H1 (cell line): ENCODE measurements around the gene MKRN2OS. TPM values are rescaled to one million over a fixed set of nuclear protein-coding genes. Genes with fewer than 3 reads are reported as not detected.

Experiments
- CTCF ChIA-PET: fragments of 300-600 bp; sonication (Branson Sonifier 250); formaldehyde crosslinking; loops from one replicate; lab custom pipeline; 2021; ENCODE audit not compliant: partially characterized antibody; lab: Charles Lee
- POLR2A ChIA-PET: fragments of 300-600 bp; sonication (Branson Sonifier 250); formaldehyde crosslinking; loops from one replicate; lab custom pipeline; 2021; ENCODE audit warnings: inconsistent platforms; ENCODE audit not compliant: partially characterized antibody; lab: Charles Lee
- DNase-seq, 2 experiments: peaks; one replicate each; pipeline versions ENCODE4 v3.0.0 to v3.0.0-alpha.2; 2010 to 2022; ENCODE audit warnings: low spot score in 2 of 2, low read depth in 1 of 2, mixed read lengths in 1 of 2
- FAIRE-seq: peaks from 2 replicates; lab custom pipeline; 2011; peaks lifted over from hg19 to GRCh38; lab: Jason Lieb, UNC
- H2AFZ ChIP-seq: 2 replicates; pipeline ENCODE4 v1.8.1; 2012; ENCODE audit warnings: low read length, inconsistent platforms
- H2AK5ac ChIP-seq: 2 replicates; pipeline ENCODE4 v1.6.1; 2013; ENCODE audit warnings: low read depth, low read length
- H2BK120ac ChIP-seq: replicated peaks from 2 replicates; pipeline ENCODE3; 2013; ENCODE audit warnings: low read depth, low read length, inconsistent platforms
- H2BK12ac ChIP-seq: 2 replicates; pipeline ENCODE4 v1.6.1; 2013; ENCODE audit warnings: low read depth, low read length
- H2BK15ac ChIP-seq: 2 replicates; pipeline ENCODE4 v1.6.1; 2013; ENCODE audit warnings: low read length
- H2BK20ac ChIP-seq: 2 replicates; pipeline ENCODE4 v1.6.1; 2013; ENCODE audit warnings: low read length
- H2BK5ac ChIP-seq: 2 replicates; pipeline ENCODE4 v1.6.1; 2013; ENCODE audit warnings: low read depth, low read length
- H3K14ac ChIP-seq: 2 replicates; pipeline ENCODE4 v1.6.1; 2013; ENCODE audit warnings: inconsistent platforms; ENCODE audit not compliant: insufficient read length
- H3K18ac ChIP-seq: 2 replicates; pipeline ENCODE4 v1.6.1; 2013; ENCODE audit warnings: low read length; ENCODE audit errors: extremely low read depth
- H3K23ac ChIP-seq: 2 replicates; pipeline ENCODE4 v1.6.1; 2013; ENCODE audit warnings: inconsistent platforms; ENCODE audit not compliant: insufficient read length
- H3K23me2 ChIP-seq: 2 replicates; pipeline ENCODE4 v1.6.1; 2013; ENCODE audit warnings: low read depth, low read length
- H3K27ac ChIP-seq: 2 replicates; pipeline ENCODE4 v1.6.1; 2011; ENCODE audit warnings: low read depth, low read length, inconsistent platforms
- H3K27me3 ChIP-seq, 4 experiments: replicated peaks in 1 of 4; 1 replicate in 1 of 4; 2 replicates in 3 of 4; pipeline versions ENCODE4 v1.6.1 to v1.8.1; 2011 to 2013; ENCODE audit warnings: low read length in 3 of 4, mild to moderate bottlenecking in 3 of 4, inconsistent platforms in 2 of 4, mixed read lengths in 2 of 4, moderate library complexity in 1 of 4; ENCODE audit not compliant: control insufficient read depth in 3 of 4, insufficient read depth in 3 of 4; ENCODE audit errors: extremely low read depth in 1 of 4
- H3K36me3 ChIP-seq, 4 experiments: 2 replicates each; pipeline versions ENCODE4 v1.6.1 to v1.8.1; 2011 to 2013; ENCODE audit warnings: mild to moderate bottlenecking in 4 of 4, low read length in 3 of 4, moderate library complexity in 2 of 4, control low read depth in 1 of 4, inconsistent platforms in 1 of 4; ENCODE audit not compliant: insufficient read depth in 4 of 4, control insufficient read depth in 2 of 4
- H3K4ac ChIP-seq: replicated peaks from 2 replicates; pipeline ENCODE3; 2013; ENCODE audit warnings: low read length, low read depth, mixed read lengths, inconsistent platforms; ENCODE audit not compliant: insufficient read length
- H3K4me1 ChIP-seq, 4 experiments: replicated peaks in 1 of 4; 1 replicate in 1 of 4; 2 replicates in 3 of 4; pipeline versions ENCODE4 v1.6.1 to v1.8.1; 2011 to 2013; ENCODE audit warnings: low read length in 3 of 4, inconsistent platforms in 2 of 4, mixed read lengths in 1 of 4; ENCODE audit not compliant: insufficient read depth in 4 of 4, control insufficient read depth in 3 of 4
- H3K4me2 ChIP-seq, 2 experiments: 2 replicates each; pipeline versions ENCODE4 v1.6.1 to v1.8.1; 2011 to 2013; ENCODE audit warnings: low read depth in 2 of 2, low read length in 2 of 2, control low read depth in 1 of 2, inconsistent platforms in 1 of 2, mild to moderate bottlenecking in 1 of 2; ENCODE audit not compliant: insufficient read depth in 1 of 2
- H3K4me3 ChIP-seq, 4 experiments: fragments of 200-600, 300-600 bp in 1 of 4; sonication (generic), shearing (Covaris generic), sonication (Bioruptor Twin) in 1 of 4; 2 replicates each; pipeline versions ENCODE4 v1.5.1 to v1.8.1; 2011 to 2016; ENCODE audit warnings: low read length in 4 of 4, low read depth in 3 of 4, control low read depth in 2 of 4, inconsistent platforms in 2 of 4, mild to moderate bottlenecking in 2 of 4, mixed read lengths in 1 of 4, moderate library complexity in 1 of 4; ENCODE audit not compliant: insufficient read depth in 2 of 4; ENCODE audit errors: extremely low read depth in 1 of 4
- H3K56ac ChIP-seq: replicated peaks from 2 replicates; pipeline ENCODE3; 2013; ENCODE audit warnings: low read depth, mild to moderate bottlenecking, mixed read lengths, low read length, inconsistent platforms; ENCODE audit not compliant: insufficient read length
- H3K79me1 ChIP-seq: 2 replicates; pipeline ENCODE4 v1.6.1; 2013; ENCODE audit warnings: low read depth, low read length, control low read depth
- H3K79me2 ChIP-seq, 2 experiments: 2 replicates each; pipeline versions ENCODE4 v1.6.1 to v1.8.1; 2012 to 2013; ENCODE audit warnings: low read length in 2 of 2, mild to moderate bottlenecking in 2 of 2, inconsistent platforms in 1 of 2; ENCODE audit not compliant: insufficient read depth in 2 of 2, control insufficient read depth in 1 of 2
- H3K9ac ChIP-seq, 4 experiments: replicated peaks in 1 of 4; 1 replicate in 1 of 4; 2 replicates in 3 of 4; pipeline versions ENCODE4 v1.6.1 to v1.8.1; 2011 to 2013; ENCODE audit warnings: low read depth in 3 of 4, low read length in 3 of 4, control low read depth in 2 of 4, mild to moderate bottlenecking in 2 of 4, moderate library complexity in 2 of 4, inconsistent platforms in 1 of 4; ENCODE audit errors: extremely low read depth in 1 of 4
- H3K9me3 ChIP-seq, 2 experiments: 2 replicates each; pipeline versions ENCODE4 v1.6.1 to v1.8.1; 2012 to 2013; ENCODE audit warnings: mild to moderate bottlenecking in 2 of 2, moderate library complexity in 2 of 2, control low read depth in 1 of 2, inconsistent platforms in 1 of 2, low read depth in 1 of 2, low read length in 1 of 2, mixed read lengths in 1 of 2; ENCODE audit not compliant: insufficient read depth in 2 of 2
- H4K20me1 ChIP-seq, 2 experiments: replicated peaks in 1 of 2; 2 replicates each; pipeline versions ENCODE3 to v1.8.1; 2011 to 2013; ENCODE audit warnings: inconsistent platforms in 2 of 2, low read length in 2 of 2, mild to moderate bottlenecking in 1 of 2; ENCODE audit not compliant: insufficient read depth in 2 of 2, control insufficient read depth in 1 of 2
- H4K5ac ChIP-seq: 2 replicates; pipeline ENCODE4 v1.6.1; 2013; ENCODE audit warnings: low read length, low read depth, mixed read lengths, inconsistent platforms; ENCODE audit not compliant: insufficient read length
- H4K8ac ChIP-seq: 2 replicates; pipeline ENCODE4 v1.8.0; 2013; ENCODE audit warnings: mild to moderate bottlenecking, moderate library complexity, low read length, inconsistent platforms; ENCODE audit not compliant: insufficient read depth; ENCODE audit errors: extremely low read depth
- H4K91ac ChIP-seq: replicated peaks from 2 replicates; pipeline ENCODE3; 2013; ENCODE audit warnings: low read length, mixed read lengths, inconsistent platforms; ENCODE audit not compliant: insufficient read length
- GTF2F1 ChIP-seq: IDR thresholded peaks from 2 replicates; pipeline ENCODE4 v1.6.1; 2012; ENCODE audit warnings: low read depth, low read length, improper control_type of control experiment, borderline replicate concordance
- WGBS, 2 experiments: shearing (Covaris generic) in 1 of 2; methylation state at CpG; one replicate each; pipeline versions ENCODE4 v1.1.6 to v1.1.7; 2013 to 2015; ENCODE audit warnings: low lambda C conversion rate in 2 of 2, mixed read lengths in 2 of 2, inconsistent platforms in 1 of 2, low coverage in 1 of 2, missing lambda C conversion rate in 1 of 2; ENCODE audit not compliant: insufficient replicate concordance in 2 of 2, insufficient coverage in 1 of 2, insufficient read length in 1 of 2; ENCODE audit errors: extremely low coverage in 1 of 2, missing lambda C conversion rate in 1 of 2; 5-methylcytosine and 5-hydroxymethylcytosine counted together
- polyA plus RNA-seq, 7 experiments: library from polyadenylated mRNA; depleted of rRNA in 3 of 7; stranded (reverse) in 5 of 7; unstranded in 2 of 7; fragments of >200 nt in 5 of 7; fragments of 200-250 nt in 2 of 7; gene quantifications; 1 replicate in 5 of 7; 2 replicates in 1 of 7; 4 replicates in 1 of 7; pipeline versions ENCODE4 v1.2.1 to v1.2.3, GENCODE V29; 2011 to 2013; ENCODE audit warnings: missing spikeins in 2 of 7, mixed read lengths in 2 of 7
- total RNA-seq: library from RNA; stranded (reverse); fragmentation: NEBNext Ultra II Directional; extraction: Animal tissue kit (Norgen Biotek cat#: 25700); gene quantifications from 2 replicates; pipeline ENCODE4 v1.2.1, GENCODE V29; 2021

MKRN2OS gene
- total and polyA plus RNA-seq, 2 of the 8 experiments (the other 6 are each of a cell fraction or from before 2014, with no cell fraction given), result 0.15 to 0.41 TPM

DNA sequence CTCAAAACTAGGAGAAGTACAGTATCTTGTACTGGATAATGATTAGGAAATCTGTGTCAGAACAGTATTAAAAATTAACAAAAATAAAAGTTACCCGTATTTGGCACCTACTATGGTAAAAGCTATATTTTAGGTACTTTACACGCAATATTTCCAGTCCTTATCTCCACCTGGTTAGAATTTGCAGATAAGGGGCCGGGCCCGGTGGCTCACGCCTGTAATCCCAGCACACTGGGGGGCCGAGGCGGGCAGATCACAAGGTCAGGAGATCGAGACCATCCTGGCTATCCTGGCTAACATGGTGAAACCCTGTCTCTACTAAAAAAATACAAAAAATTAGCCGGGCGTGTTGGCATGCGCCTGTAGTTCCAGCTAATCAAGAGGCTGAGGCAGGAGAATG, 28.4 kb downstream of the MKRN2OS start:
- Histone ChIP-seq H4K91ac (no peak overlapping the region), H3K23ac (no peak overlapping the region), H3K23me2 (no peaks in the 10 kb centered on the region), H3K9ac (no peak overlapping the region), H2BK20ac (no peak overlapping the region), H3K79me1 (peaks cover 2% of the 10 kb centered on the region; the same call in 1 of the 2 replicates), H3K14ac (no peak overlapping the region), H3K18ac (no peak overlapping the region), H4K8ac (no peak overlapping the region), H3K4ac (no peak overlapping the region), H3K79me2 (no peaks in the 10 kb centered on the region), H2BK120ac (no peak overlapping the region), H2AFZ (no peak overlapping the region), H2BK15ac (no peak overlapping the region), H3K27ac (no peak overlapping the region), H3K56ac (no peak overlapping the region), H3K4me2 (no peak overlapping the region), H4K5ac (no peak overlapping the region), H2AK5ac (no peak overlapping the region), H4K20me1 (no peaks in the 10 kb centered on the region), H3K27me3 (no peaks in the 10 kb centered on the region), H3K36me3 (peaks cover 2 to 21% (median 7%) of the 10 kb centered on the region in 4 experiments; a peak in 5 of 8 replicates), H3K4me1 (no peaks in the 10 kb centered on the region), H2BK5ac (no peak overlapping the region), H2BK12ac (no peak overlapping the region), H3K9me3 (no peaks in the 10 kb centered on the region), H3K4me3 (no peak overlapping the region)
- TF ChIP-seq GTF2F1, result no peak
- POLR2A ChIA-PET, result interaction anchor here (1.1 kb wide), 1 partner anchor 9 kb away, joined by 3 read pairs; no protein-coding TSS in a partner anchor
- 98% methylated on average over 11 of the region's 11 CpGs; no CpG with 5 or more reads in 1 of the 2 experiments for WGBS, 2 experiments
- DNase-seq, result no peak
- FAIRE-seq, result no peak
- CTCF ChIA-PET, result no interaction called here
